Measurements from ENCODE around the gene MTHFD2L.

MTHFD2L gene

DNA sequence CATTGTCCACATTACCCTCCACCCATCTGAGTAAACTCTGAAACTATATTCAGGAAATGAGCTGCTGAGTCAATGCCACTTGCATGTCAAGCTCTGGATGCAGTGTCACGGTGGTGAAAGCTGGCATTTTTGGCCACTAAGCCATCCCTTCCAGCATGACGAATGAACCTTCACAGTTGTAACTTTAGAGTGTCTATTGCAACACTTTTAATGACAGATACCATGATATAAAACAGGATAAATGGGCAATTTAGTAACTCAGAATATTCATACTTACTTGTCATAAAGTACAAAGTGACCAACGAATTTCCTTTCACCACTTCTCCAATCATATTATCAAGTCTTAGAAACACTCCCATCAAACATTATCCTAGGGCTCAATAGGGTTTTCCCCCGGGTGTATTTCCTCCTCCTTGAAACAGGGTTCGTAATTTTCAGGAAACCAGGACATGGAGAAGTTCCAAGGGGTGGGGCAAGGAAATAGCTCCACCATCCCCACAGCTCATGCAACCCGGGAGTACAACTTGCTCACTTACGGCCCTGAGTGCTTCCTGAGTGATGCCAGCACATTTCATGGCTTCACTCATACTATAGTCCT is 73.1 kb downstream of the MTHFD2L start:
- no peak overlapping the region; the same call in 1 of the 2 replicates for H3K4me3 ChIP-seq (ENCODE audit: low read length)
- no peaks in the 10 kb centered on the region for H4K20me1 ChIP-seq (ENCODE audit: insufficient read depth, low read length)
- H2AFZ ChIP-seq (ENCODE audit: low read length) = 0 out of 2 replicates have a peak overlapping the region, but pooled peaks have one; percentile 20
- no peaks in the 10 kb centered on the region for H3K79me2 ChIP-seq (ENCODE audit: low read length)
- no peaks in the 10 kb centered on the region for H3K27me3 ChIP-seq (replicated peaks; ENCODE audit: insufficient read depth, low read length)
- no peak for TF ChIP-seq EZH2phosphoT487 (IDR thresholded peaks at IDR 0.05; ENCODE audit: low read length)
- peak; percentile 89 for DNase-seq
- peaks cover 38% of the 10 kb centered on the region for H3K4me1 ChIP-seq (ENCODE audit: low read length)
- H3K9me3 ChIP-seq (replicated peaks; ENCODE audit: insufficient read depth, low read length) = no peaks in the 10 kb centered on the region
- H3K4me2 ChIP-seq (ENCODE audit: low read depth, low read length) = peak overlapping the region; percentile 53
- H3K9ac ChIP-seq (ENCODE audit: low read length) = no peak overlapping the region
- no peaks in the 10 kb centered on the region for H3K9me2 ChIP-seq (replicated peaks; ENCODE audit: insufficient read depth, low read length)
- peaks cover 14% of the 10 kb centered on the region for H3F3A ChIP-seq (ENCODE audit: insufficient read depth, low read length)
- peak overlapping the region; percentile 52; the same call in 1 of the 2 replicates for H3K27ac ChIP-seq (ENCODE audit: low read length)
- no peaks in the 10 kb centered on the region for H3K36me3 ChIP-seq (replicated peaks; ENCODE audit: insufficient read depth, low read length)

DNA sequence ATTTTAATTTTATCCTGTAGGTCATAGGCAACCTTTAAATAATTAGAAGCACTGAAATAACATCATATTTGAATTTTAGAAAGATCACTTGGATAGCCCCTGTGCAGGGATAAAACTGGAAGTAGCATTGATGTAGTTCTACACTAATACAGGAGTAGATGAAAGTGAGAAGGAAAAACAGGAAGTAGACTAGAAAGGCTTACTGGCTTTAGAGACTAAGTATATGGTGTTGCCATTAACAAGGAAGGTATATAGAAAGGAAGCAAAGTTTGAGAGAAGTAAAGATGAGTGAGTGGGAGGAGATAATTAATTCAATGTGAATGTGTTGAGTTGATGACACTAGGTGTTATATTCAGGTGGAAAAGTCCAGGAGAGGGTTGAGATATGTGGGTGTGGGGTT is 77.2 kb downstream of the MTHFD2L start:
- Histone ChIP-seq H3K9me3 (replicated peaks; ENCODE audit: insufficient read depth, low read length) (no peaks in the 10 kb centered on the region), H3K27me3 (replicated peaks; ENCODE audit: insufficient read depth, low read length) (no peaks in the 10 kb centered on the region), H3K4me1 (ENCODE audit: low read length) (peaks cover 42% of the 10 kb centered on the region), H3K9ac (ENCODE audit: low read length) (no peak overlapping the region), H4K20me1 (ENCODE audit: insufficient read depth, low read length) (no peaks in the 10 kb centered on the region), H3K36me3 (replicated peaks; ENCODE audit: insufficient read depth, low read length) (no peaks in the 10 kb centered on the region), H3K27ac (ENCODE audit: low read length) (no peak overlapping the region), H3K79me2 (ENCODE audit: low read length) (no peaks in the 10 kb centered on the region), H3K4me2 (ENCODE audit: low read depth, low read length) (no peak overlapping the region), H3K9me2 (replicated peaks; ENCODE audit: insufficient read depth, low read length) (no peaks in the 10 kb centered on the region), H3K4me3 (ENCODE audit: low read length) (no peak overlapping the region), H2AFZ (ENCODE audit: low read length) (no peak overlapping the region), H3F3A (ENCODE audit: insufficient read depth, low read length) (peaks cover 14% of the 10 kb centered on the region)
- no peak for DNase-seq
- TF ChIP-seq EZH2 (optimal IDR thresholded peaks at IDR 0.05; ENCODE audit: low read depth, low read length) (no peak), EZH2phosphoT487 (IDR thresholded peaks at IDR 0.05; ENCODE audit: low read length) (no peak)
- TF ChIP-seq, protein P1, sequence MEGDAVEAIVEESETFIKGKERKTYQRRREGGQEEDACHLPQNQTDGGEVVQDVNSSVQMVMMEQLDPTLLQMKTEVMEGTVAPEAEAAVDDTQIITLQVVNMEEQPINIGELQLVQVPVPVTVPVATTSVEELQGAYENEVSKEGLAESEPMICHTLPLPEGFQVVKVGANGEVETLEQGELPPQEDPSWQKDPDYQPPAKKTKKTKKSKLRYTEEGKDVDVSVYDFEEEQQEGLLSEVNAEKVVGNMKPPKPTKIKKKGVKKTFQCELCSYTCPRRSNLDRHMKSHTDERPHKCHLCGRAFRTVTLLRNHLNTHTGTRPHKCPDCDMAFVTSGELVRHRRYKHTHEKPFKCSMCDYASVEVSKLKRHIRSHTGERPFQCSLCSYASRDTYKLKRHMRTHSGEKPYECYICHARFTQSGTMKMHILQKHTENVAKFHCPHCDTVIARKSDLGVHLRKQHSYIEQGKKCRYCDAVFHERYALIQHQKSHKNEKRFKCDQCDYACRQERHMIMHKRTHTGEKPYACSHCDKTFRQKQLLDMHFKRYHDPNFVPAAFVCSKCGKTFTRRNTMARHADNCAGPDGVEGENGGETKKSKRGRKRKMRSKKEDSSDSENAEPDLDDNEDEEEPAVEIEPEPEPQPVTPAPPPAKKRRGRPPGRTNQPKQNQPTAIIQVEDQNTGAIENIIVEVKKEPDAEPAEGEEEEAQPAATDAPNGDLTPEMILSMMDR (IDR thresholded peaks at IDR 0.05; ENCODE audit: low read length) = no peak

DNA sequence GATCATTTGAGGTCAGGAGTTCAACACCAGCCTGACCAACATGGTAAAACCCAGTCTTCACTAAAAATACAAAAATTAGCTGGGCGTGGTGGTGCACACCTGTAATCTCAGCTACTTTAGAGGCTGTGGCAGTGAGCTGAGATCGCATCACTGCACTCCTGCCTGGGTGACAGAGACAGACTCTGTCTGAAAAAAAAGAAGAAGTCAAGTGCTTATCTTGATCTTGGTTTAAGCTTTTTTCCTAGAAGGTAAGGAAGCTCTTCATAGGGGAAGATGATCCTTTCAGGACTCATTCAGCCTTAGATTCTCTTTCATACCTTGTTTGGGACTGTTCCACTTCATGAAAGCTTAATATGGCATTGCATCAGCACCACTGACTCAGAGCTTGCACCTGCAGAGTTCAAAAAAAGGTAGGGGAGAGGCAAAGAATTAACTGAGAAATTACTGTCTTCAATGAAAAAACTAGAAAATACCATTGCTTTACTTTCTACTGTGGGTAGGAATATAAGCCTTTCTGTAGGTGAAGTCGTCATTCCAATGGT is 79.6 kb downstream of the MTHFD2L start:
- Histone ChIP-seq H4K20me1 (ENCODE audit: insufficient read depth, low read length) (no peaks in the 10 kb centered on the region), H3K9me2 (replicated peaks; ENCODE audit: insufficient read depth, low read length) (no peaks in the 10 kb centered on the region), H3K36me3 (replicated peaks; ENCODE audit: insufficient read depth, low read length) (no peaks in the 10 kb centered on the region), H3K9ac (ENCODE audit: low read length) (no peak overlapping the region), H3K27ac (ENCODE audit: low read length) (peak overlapping the region; percentile 21; the same call in 1 of the 2 replicates), H3K27me3 (replicated peaks; ENCODE audit: insufficient read depth, low read length) (no peaks in the 10 kb centered on the region), H3K79me2 (ENCODE audit: low read length) (no peaks in the 10 kb centered on the region), H3K4me3 (ENCODE audit: low read length) (no peak overlapping the region), H3K4me2 (ENCODE audit: low read depth, low read length) (no peak overlapping the region), H3K9me3 (replicated peaks; ENCODE audit: insufficient read depth, low read length) (no peaks in the 10 kb centered on the region), H3F3A (ENCODE audit: insufficient read depth, low read length) (no peaks in the 10 kb centered on the region), H2AFZ (ENCODE audit: low read length) (no peak overlapping the region), H3K4me1 (ENCODE audit: low read length) (peaks cover 25% of the 10 kb centered on the region)
- no peak for DNase-seq
- TF ChIP-seq EZH2phosphoT487 (IDR thresholded peaks at IDR 0.05; ENCODE audit: low read length) (no peak), EZH2 (optimal IDR thresholded peaks at IDR 0.05; ENCODE audit: low read depth, low read length) (no peak)
- TF ChIP-seq, protein P1 (IDR thresholded peaks at IDR 0.05; ENCODE audit: low read length) = no peak

DNA sequence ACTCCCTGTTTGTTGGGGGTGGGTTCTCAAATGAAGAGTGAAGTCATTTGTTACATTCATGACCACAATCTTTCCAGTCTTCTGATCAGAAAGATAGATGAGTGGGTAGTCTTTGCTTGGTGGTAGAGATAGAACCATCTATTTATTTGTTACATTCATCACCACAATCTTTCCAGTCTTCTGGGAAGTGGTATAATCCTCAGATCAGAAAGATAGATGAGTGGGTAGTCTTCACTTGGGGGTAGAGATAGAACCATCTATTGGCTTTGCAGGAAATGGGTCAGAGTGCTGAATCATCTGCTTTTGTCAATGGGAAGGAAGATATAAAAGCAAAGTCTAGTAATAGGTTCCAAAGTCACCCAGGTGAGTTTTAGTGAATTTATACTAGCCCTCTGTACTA is 86.1 kb downstream of the MTHFD2L start:
- Histone ChIP-seq H3K9me2 (replicated peaks; ENCODE audit: insufficient read depth, low read length) (no peaks in the 10 kb centered on the region), H3K4me1 (ENCODE audit: low read length) (no peaks in the 10 kb centered on the region), H3K27me3 (replicated peaks; ENCODE audit: insufficient read depth, low read length) (no peaks in the 10 kb centered on the region), H3K9ac (ENCODE audit: low read length) (no peak overlapping the region), H3K4me3 (ENCODE audit: low read length) (no peak overlapping the region), H3K36me3 (replicated peaks; ENCODE audit: insufficient read depth, low read length) (no peaks in the 10 kb centered on the region), H2AFZ (ENCODE audit: low read length) (no peak overlapping the region), H4K20me1 (ENCODE audit: insufficient read depth, low read length) (no peaks in the 10 kb centered on the region), H3K9me3 (replicated peaks; ENCODE audit: insufficient read depth, low read length) (no peaks in the 10 kb centered on the region), H3K27ac (ENCODE audit: low read length) (no peak overlapping the region), H3K79me2 (ENCODE audit: low read length) (no peaks in the 10 kb centered on the region), H3K4me2 (ENCODE audit: low read depth, low read length) (no peak overlapping the region), H3F3A (ENCODE audit: insufficient read depth, low read length) (no peaks in the 10 kb centered on the region)
- TF ChIP-seq, protein P1 (IDR thresholded peaks at IDR 0.05; ENCODE audit: low read length) = no peak
- no peak for TF ChIP-seq EZH2phosphoT487 (IDR thresholded peaks at IDR 0.05; ENCODE audit: low read length)
- no peak for TF ChIP-seq EZH2 (optimal IDR thresholded peaks at IDR 0.05; ENCODE audit: low read depth, low read length)
- no peak for DNase-seq

All from MM.1S (cell line).